Endothelial cell of umbilical vein (primary cell): ENCODE measurements around the gene ZDHHC14. TPM values are rescaled to one million over a fixed set of nuclear protein-coding genes. Genes with fewer than 3 reads are reported as not detected.

Experiments used
- BruUV-seq: library from RNA; stranded (reverse); fragments of 400-500 nt; replicated peaks from 2 replicates; lab custom pipeline; 2021; lab: Mats Ljungman, UMichigan
- CTCF ChIA-PET: fragments of 300-600, 350-600 bp; sonication (Branson Sonifier 250); formaldehyde crosslinking; loops from one replicate; lab custom pipeline; 2021; ENCODE audit warnings: antibody characterized with exemption, inconsistent platforms; lab: Charles Lee
- POLR2A ChIA-PET: fragments of 300-600, 350-600 bp; sonication (Branson Sonifier 250); formaldehyde crosslinking; loops from one replicate; lab custom pipeline; 2021; ENCODE audit warnings: antibody characterized with exemption, inconsistent platforms; lab: Charles Lee
- DNase-seq: peaks from one replicate; pipeline ENCODE4 v3.0.0-alpha.2; 2011; ENCODE audit warnings: low read depth, low spot score
- FAIRE-seq: peaks from 2 replicates; lab custom pipeline; 2011; peaks lifted over from hg19 to GRCh38; lab: Jason Lieb, UNC
- H2AFZ ChIP-seq: 2 replicates; pipeline ENCODE4 v1.6.0; 2012; ENCODE audit warnings: low read depth, low read length, control low read depth, inconsistent platforms
- H3K27ac ChIP-seq: 2 replicates; pipeline ENCODE4 v1.5.1; 2011; ENCODE audit warnings: low read depth, mild to moderate bottlenecking, control low read depth, low read length, moderate library complexity; ENCODE audit not compliant: insufficient read depth
- H3K27me3 ChIP-seq, 2 experiments: 2 replicates each; pipeline versions ENCODE4 v1.6.0 to v1.6.1; 2011; ENCODE audit warnings: low read length in 2 of 2, mixed read lengths in 1 of 2; ENCODE audit not compliant: control insufficient read depth in 2 of 2, insufficient read depth in 2 of 2
- H3K36me3 ChIP-seq, 2 experiments: 2 replicates in 1 of 2; 3 replicates in 1 of 2; pipeline ENCODE4 v1.5.1; 2011; ENCODE audit warnings: low read length in 2 of 2, mild to moderate bottlenecking in 1 of 2, moderate library complexity in 1 of 2; ENCODE audit not compliant: control insufficient read depth in 2 of 2, insufficient read depth in 2 of 2; ENCODE audit errors: extremely low read depth in 1 of 2
- H3K4me1 ChIP-seq: 3 replicates; pipeline ENCODE4 v1.5.1; 2011; ENCODE audit warnings: mild to moderate bottlenecking, low read length; ENCODE audit not compliant: control insufficient read depth, insufficient read depth; ENCODE audit errors: extremely low read depth
- H3K4me2 ChIP-seq: 2 replicates; pipeline ENCODE4 v1.6.1; 2011; ENCODE audit warnings: low read length, control low read depth, mixed read lengths; ENCODE audit not compliant: insufficient read depth
- H3K4me3 ChIP-seq, 3 experiments: fragments of 200-600 bp in 1 of 3; sonication (generic), shearing (Covaris generic) in 1 of 3; replicated peaks in 1 of 3; 2 replicates each; pipeline ENCODE4 v1.5.1; 2011 to 2016; ENCODE audit warnings: control low read depth in 3 of 3, low read length in 3 of 3, mild to moderate bottlenecking in 2 of 3, inconsistent platforms in 1 of 3, low read depth in 1 of 3, moderate library complexity in 1 of 3; ENCODE audit not compliant: insufficient read depth in 1 of 3
- H3K79me2 ChIP-seq: 2 replicates; pipeline ENCODE4 v1.6.0; 2012; ENCODE audit warnings: low read length, inconsistent platforms; ENCODE audit not compliant: control insufficient read depth, insufficient read depth
- H3K9ac ChIP-seq: replicated peaks from 2 replicates; pipeline ENCODE3; 2011; ENCODE audit warnings: low read length, control low read depth; ENCODE audit not compliant: insufficient read depth; ENCODE audit errors: extremely low read depth
- H3K9me1 ChIP-seq: replicated peaks from 3 replicates; pipeline ENCODE4 v1.6.0; 2011; ENCODE audit warnings: mild to moderate bottlenecking, low read length; ENCODE audit not compliant: control insufficient read depth, insufficient read depth; ENCODE audit errors: extremely low read depth
- H3K9me3 ChIP-seq: replicated peaks from 2 replicates; pipeline ENCODE4 v1.5.1; 2012; ENCODE audit warnings: low read length, inconsistent platforms; ENCODE audit not compliant: control insufficient read depth, insufficient read depth
- H4K20me1 ChIP-seq: replicated peaks from 2 replicates; pipeline ENCODE3; 2011; ENCODE audit warnings: mild to moderate bottlenecking, low read length; ENCODE audit not compliant: control insufficient read depth, insufficient read depth; ENCODE audit errors: extremely low read depth
- CTCF ChIP-seq, 2 donors: IDR thresholded peaks; 1 replicate in 1 of 2; 2 replicates in 1 of 2; pipeline ENCODE4 v1.5.1; 2011; ENCODE audit warnings: low read length in 2 of 2, mild to moderate bottlenecking in 2 of 2, moderate library complexity in 2 of 2, control low read depth in 1 of 2, inconsistent platforms in 1 of 2, low read depth in 1 of 2; ENCODE audit not compliant: insufficient read depth in 1 of 2; ENCODE audit errors: extremely low read depth in 1 of 2
- EZH2 ChIP-seq: IDR thresholded peaks from 2 replicates; pipeline ENCODE4 v1.6.1; 2012; ENCODE audit warnings: borderline replicate concordance, low read depth, mild to moderate bottlenecking, moderate library complexity, low read length, inconsistent platforms; ENCODE audit not compliant: severe bottlenecking
- FOS ChIP-seq: IDR thresholded peaks from 2 replicates; pipeline ENCODE4 v1.6.1; 2011; ENCODE audit warnings: mild to moderate bottlenecking, low read length, moderate library complexity, borderline replicate concordance; ENCODE audit not compliant: insufficient read depth
- GATA2 ChIP-seq: IDR thresholded peaks from 2 replicates; pipeline ENCODE4 v1.7.0; 2011; ENCODE audit warnings: low read depth, mild to moderate bottlenecking, moderate library complexity, mixed read lengths, low read length; ENCODE audit not compliant: insufficient read length, insufficient read depth
- JUN ChIP-seq: IDR thresholded peaks from 2 replicates; pipeline ENCODE4 v1.6.1; 2011; ENCODE audit warnings: borderline replicate concordance, low read depth; ENCODE audit not compliant: insufficient read length, insufficient read depth
- MAX ChIP-seq: IDR thresholded peaks from 2 replicates; pipeline ENCODE4 v1.6.1; 2011; ENCODE audit not compliant: insufficient read depth, insufficient read length
- MYC ChIP-seq: IDR thresholded peaks from one replicate; pipeline ENCODE4 v1.6.1; 2011; ENCODE audit warnings: mild to moderate bottlenecking, low read depth, low read length
- POLR2A ChIP-seq: IDR thresholded peaks from 2 replicates; pipeline ENCODE4 v1.6.1; 2012; ENCODE audit warnings: low read depth, mild to moderate bottlenecking, control low read depth, low read length
- POLR2AphosphoS5 ChIP-seq: IDR thresholded peaks from 2 replicates; pipeline ENCODE4 v1.6.1; 2012; ENCODE audit warnings: low read depth, mild to moderate bottlenecking, control low read depth, low read length, moderate library complexity; ENCODE audit not compliant: insufficient read depth
- dilution Hi-C: fragments of 300-500 bp; cut with MboI; formaldehyde crosslinking; loops from one replicate; pipeline ENCODE4 v1.15.0; 2019; ENCODE audit warnings: low sequenced_read_pairs; ENCODE audit not compliant: extremely low pct_ligation_motif_present
- intact Hi-C: fragments of 100-400 bp; cut with micrococcal nuclease; formaldehyde crosslinking; loops from one replicate; pipeline ENCODE4 v1.10.0; 2022
- polyA plus RNA-seq, 4 experiments: library from polyadenylated mRNA; depleted of rRNA in 3 of 4; stranded (reverse) in 3 of 4; unstranded in 1 of 4; fragments of >200 nt; gene quantifications; 2 replicates each; pipeline versions ENCODE4 v1.2.1 to v1.2.3, GENCODE V29; 2011 to 2012; ENCODE audit warnings: missing spikeins in 1 of 4
- total RNA-seq: library from RNA; stranded (reverse); gene quantifications from 2 replicates; pipeline ENCODE4 v1.2.3, GENCODE V29; 2021

The ZDHHC14 gene
- total and polyA plus RNA-seq, 2 donors (not counting 3 experiments of a cell fraction or from before 2014, with no cell fraction given): 23.0 to 25.6 TPM

- no TSS peak for BruUV-seq
- H3K9me3 ChIP-seq: no peaks in the 10 kb centered on the region
- H3K4me1 ChIP-seq: no peaks in the 10 kb centered on the region
- intact Hi-C loops: no loop called here
- ChIA-PET POLR2A (interaction anchor here (0.6 kb wide), 1 partner anchor 10 kb away, joined by 3 read pairs; no protein-coding TSS in a partner anchor), CTCF (no interaction called here)
- no peak overlapping the region for H3K9ac ChIP-seq
- no peaks in the 10 kb centered on the region for H3K79me2 ChIP-seq
- dilution Hi-C loops: no loop called here
- TF ChIP-seq EZH2 (no peak), POLR2A (no peak), GATA2 (no peak), MAX (no peak), FOS (no peak), JUN (no peak), MYC (no peak), POLR2AphosphoS5 (no peak), CTCF (IDR thresholded peaks at IDR 0.05; ENCODE audit: extremely low read depth in 1 of 2, insufficient read depth in 1 of 2, low read depth in 1 of 2, low read length in 2 of 2) (no peak)
- H4K20me1 ChIP-seq: no peaks in the 10 kb centered on the region
- no peaks in the 10 kb centered on the region for H3K9me1 ChIP-seq
- H2AFZ ChIP-seq: no peak overlapping the region
- FAIRE-seq (no peak), DNase-seq (no peak)
- no peak overlapping the region for H3K4me3 ChIP-seq
- no peaks in the 10 kb centered on the region for H3K27me3 ChIP-seq
- H3K27ac ChIP-seq: no peak overlapping the region
- H3K36me3 ChIP-seq: no peaks in the 10 kb centered on the region
- no peak overlapping the region for H3K4me2 ChIP-seq
Measured at GRCh38 chr6:157471895-157472686, 91.1 kb downstream of the ZDHHC14 start.
